SK-N-SH (cell line): ENCODE measurements around the gene TYMS. TPM values are rescaled to one million over a fixed set of nuclear protein-coding genes. Genes with fewer than 3 reads are reported as not detected.
"Not testable (repeated sequence)": the region's sequence is repeated elsewhere in the genome, so short reads cannot be mapped to it uniquely, and the experiment has no call there.

ENCODE experiments used
- CTCF ChIA-PET: fragments of 300-600, 350-600 bp; formaldehyde crosslinking; extraction: SDS; loops from one replicate; lab custom pipeline; 2021; lab: Yijun Ruan, JAX
- POLR2A ChIA-PET: fragments of 350-600 bp; sonication (Branson Sonifier 250); formaldehyde crosslinking; extraction: SDS; loops from one replicate; lab custom pipeline; 2020; ENCODE audit warnings: antibody characterized with exemption, inconsistent platforms; lab: Yijun Ruan, JAX
- DNase-seq: peaks from one replicate; pipeline ENCODE4 v3.0.0; 2012
- H2AFZ ChIP-seq: fragments of 200-600 bp; sonication (generic); 2 replicates; pipeline ENCODE4 v1.8.1; 2016; ENCODE audit warnings: antibody characterized with exemption, mild to moderate bottlenecking, low read depth
- H3F3A ChIP-seq: fragments of 200-600 bp; sonication (generic); replicated peaks from 2 replicates; pipeline ENCODE3; 2016; ENCODE audit warnings: antibody characterized with exemption, mild to moderate bottlenecking; ENCODE audit not compliant: insufficient read depth
- H3K27ac ChIP-seq, 2 experiments: fragments of 200-500 bp in 1 of 2; fragments of 200-600 bp in 1 of 2; sonication (Bioruptor generic) in 1 of 2; sonication (generic), shearing (Covaris generic) in 1 of 2; 2 replicates each; pipeline versions ENCODE4 v1.5.1 to v1.6.1; 2014 to 2016; ENCODE audit warnings: low read depth in 2 of 2, inconsistent platforms in 1 of 2, low read length in 1 of 2, mild to moderate bottlenecking in 1 of 2, mixed read lengths in 1 of 2
- H3K27me3 ChIP-seq: fragments of 200-600 bp; sonication (generic), shearing (Covaris generic); 2 replicates; pipeline ENCODE4 v1.6.1; 2016; ENCODE audit warnings: mixed run types; ENCODE audit not compliant: insufficient read depth
- H3K36me3 ChIP-seq, 2 experiments: fragments of 200-500 bp in 1 of 2; fragments of 200-600 bp in 1 of 2; sonication (Bioruptor generic) in 1 of 2; sonication (generic) in 1 of 2; replicated peaks in 1 of 2; 2 replicates each; pipeline versions ENCODE3 to v1.5.1; 2014 to 2016; ENCODE audit warnings: low read length in 1 of 2, mild to moderate bottlenecking in 1 of 2; ENCODE audit not compliant: insufficient read depth in 2 of 2, control insufficient read depth in 1 of 2
- H3K4me1 ChIP-seq, 2 experiments: fragments of 200-500 bp in 1 of 2; fragments of 200-600 bp in 1 of 2; sonication (Bioruptor generic) in 1 of 2; sonication (generic), shearing (Covaris generic) in 1 of 2; 2 replicates each; pipeline versions ENCODE4 v1.5.1 to v1.6.1; 2014 to 2016; ENCODE audit warnings: low read depth in 1 of 2, low read length in 1 of 2, mixed run types in 1 of 2; ENCODE audit not compliant: insufficient read depth in 2 of 2, control insufficient read depth in 1 of 2
- H3K4me2 ChIP-seq: fragments of 200-600 bp; sonication (generic), shearing (Covaris generic); 2 replicates; pipeline ENCODE4 v1.6.1; 2017; ENCODE audit warnings: mixed run types
- H3K4me3 ChIP-seq, 2 experiments: fragments of 200-500 bp in 1 of 2; fragments of 200-600 bp in 1 of 2; sonication (Bioruptor generic) in 1 of 2; sonication (generic), shearing (Covaris generic) in 1 of 2; 2 replicates each; pipeline versions ENCODE4 v1.5.1 to v1.8.1; 2014 to 2016; ENCODE audit warnings: low read depth in 2 of 2, inconsistent platforms in 1 of 2, low read length in 1 of 2, mild to moderate bottlenecking in 1 of 2, mixed read lengths in 1 of 2, moderate library complexity in 1 of 2
- H3K79me2 ChIP-seq: fragments of 200-600 bp; sonication (generic); 2 replicates; pipeline ENCODE4 v1.8.1; 2017; ENCODE audit warnings: mild to moderate bottlenecking; ENCODE audit not compliant: insufficient read depth
- H3K9ac ChIP-seq: fragments of 200-600 bp; sonication (generic); 2 replicates; pipeline ENCODE4 v1.6.1; 2017; ENCODE audit warnings: mixed run types
- H3K9me2 ChIP-seq: fragments of 200-600 bp; sonication (generic); 2 replicates; pipeline ENCODE4 v1.6.1; 2017; ENCODE audit warnings: mixed run types
- H3K9me3 ChIP-seq: fragments of 200-600 bp; sonication (generic); 2 replicates; pipeline ENCODE4 v1.6.1; 2017; ENCODE audit warnings: mixed run types, mild to moderate bottlenecking, moderate library complexity
- H4K20me1 ChIP-seq: fragments of 200-600 bp; sonication (generic); 2 replicates; pipeline ENCODE4 v1.6.1; 2017; ENCODE audit warnings: mild to moderate bottlenecking, mixed run types; ENCODE audit not compliant: insufficient read depth
- CHD2 ChIP-seq: fragments of 150-350 bp; IDR thresholded peaks from 2 replicates; pipeline ENCODE4 v1.6.1; 2018; ENCODE audit warnings: low read length; ENCODE audit not compliant: partially characterized antibody
- EP300 ChIP-seq, 2 experiments: IDR thresholded peaks; 2 replicates each; pipeline versions ENCODE4 v1.4.0 to v1.6.1; 2012; ENCODE audit warnings: borderline replicate concordance in 1 of 2, low read depth in 1 of 2, low read length in 1 of 2
- EZH2phosphoT487 ChIP-seq: fragments of 200-600 bp; sonication (generic); IDR thresholded peaks from 2 replicates; pipeline ENCODE4 v1.6.1; 2017; ENCODE audit warnings: low read depth, mixed run types, mild to moderate bottlenecking, antibody characterized with exemption, moderate library complexity, borderline replicate concordance
- FOXM1 ChIP-seq: IDR thresholded peaks from 2 replicates; pipeline ENCODE4 v1.4.0; 2012; ENCODE audit warnings: low read depth, mild to moderate bottlenecking
- GABPA ChIP-seq: IDR thresholded peaks from 2 replicates; pipeline ENCODE4 v1.4.0; 2012; ENCODE audit warnings: low read depth, mild to moderate bottlenecking
- MXI1 ChIP-seq: IDR thresholded peaks from 2 replicates; pipeline ENCODE4 v1.6.1; 2012; ENCODE audit warnings: mild to moderate bottlenecking, low read depth, low read length, improper control_type of control experiment
- RFX5 ChIP-seq: IDR thresholded peaks from 2 replicates; pipeline ENCODE4 v1.6.1; 2012; ENCODE audit warnings: mild to moderate bottlenecking, improper control_type of control experiment, low read length
- RXRA ChIP-seq: IDR thresholded peaks from 2 replicates; pipeline ENCODE4 v1.4.0; 2012; ENCODE audit warnings: low read depth, mild to moderate bottlenecking, borderline replicate concordance
- TAF1 ChIP-seq: IDR thresholded peaks from 2 replicates; pipeline ENCODE4 v1.6.1; 2012; ENCODE audit warnings: low read depth, mild to moderate bottlenecking, low read length, moderate library complexity, borderline replicate concordance
- TCF12 ChIP-seq: IDR thresholded peaks from 2 replicates; pipeline ENCODE4 v1.4.0; 2012
- TEAD4 ChIP-seq: IDR thresholded peaks from 2 replicates; pipeline ENCODE4 v1.4.0; 2012; ENCODE audit warnings: mild to moderate bottlenecking, borderline replicate concordance; ENCODE audit not compliant: insufficient read depth
- YY1 ChIP-seq: IDR thresholded peaks from 2 replicates; pipeline ENCODE4 v1.4.0; 2012; ENCODE audit warnings: low read depth, mild to moderate bottlenecking
- WGBS: methylation state at CpG from one replicate; pipeline ENCODE4 v1.1.6; 2017; ENCODE audit warnings: low lambda C conversion rate; 5-methylcytosine and 5-hydroxymethylcytosine counted together
- polyA plus RNA-seq, 3 experiments: library from polyadenylated mRNA; depleted of rRNA; stranded (reverse); fragments of >200 nt; gene quantifications; 2 replicates each; pipeline ENCODE4 v1.2.3, GENCODE V29; 2012
- TF ChIP-seq, protein P1 (sequence below): IDR thresholded peaks from 2 replicates; pipeline ENCODE4 v1.4.0; 2012; ENCODE audit warnings: low read depth
- TF ChIP-seq, protein P2 (sequence below): IDR thresholded peaks from 2 replicates; pipeline ENCODE4 v1.6.1; 2012; ENCODE audit warnings: mild to moderate bottlenecking, low read depth, low read length, moderate library complexity
- TF ChIP-seq, protein P3 (sequence below): IDR thresholded peaks from 2 replicates; pipeline ENCODE4; 2012
- TF ChIP-seq, protein P4 (sequence below): IDR thresholded peaks from 2 replicates; pipeline ENCODE4 v1.4.0; 2012; ENCODE audit warnings: low read depth, borderline replicate concordance
- TF ChIP-seq, protein P5 (sequence below): fragments of 150-350 bp; IDR thresholded peaks from 2 replicates; pipeline ENCODE4 v1.6.1; 2016; ENCODE audit warnings: mild to moderate bottlenecking, low read depth, low read length

TYMS gene
- polyA plus RNA-seq, 1 of the 3 experiments (the other 2 are of a cell fraction) = 101 TPM

DNA sequence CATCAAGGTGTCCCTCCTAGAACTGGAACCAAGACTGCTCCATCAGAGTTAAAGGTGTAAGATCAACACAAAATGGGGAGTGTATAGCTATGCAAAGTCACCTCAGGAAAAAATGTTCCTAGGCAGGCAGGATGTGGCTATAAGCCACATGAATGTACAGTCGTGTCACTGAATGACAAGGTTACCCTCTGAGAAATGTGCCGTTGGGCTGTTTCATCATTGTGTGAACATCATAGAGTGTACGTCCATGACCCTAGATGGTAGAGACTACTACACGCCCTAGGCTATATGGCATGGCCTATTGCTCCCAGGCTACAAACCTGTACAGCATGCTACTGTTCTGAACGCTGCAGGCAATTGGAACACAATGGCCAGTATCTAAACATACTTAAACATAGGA is 24.5 kb downstream of the TYMS start:
- H3K79me2 ChIP-seq = no peaks in the 10 kb centered on the region
- no peaks in the 10 kb centered on the region for H4K20me1 ChIP-seq
- no peak overlapping the region for H3K9ac ChIP-seq
- H3K4me1 ChIP-seq = no peaks in the 10 kb centered on the region
- H3K36me3 ChIP-seq = peaks cover 0 to 15% of the 10 kb centered on the region in 2 experiments
- no peaks in the 10 kb centered on the region for H3F3A ChIP-seq
- H3K4me2 ChIP-seq = no peak overlapping the region
- CTCF ChIA-PET = no interaction called here
- 97% methylated on average over 3 of the region's 5 CpGs for WGBS
- no peak overlapping the region for H3K4me3 ChIP-seq
- H3K27me3 ChIP-seq = no peaks in the 10 kb centered on the region
- H3K9me3 ChIP-seq = no peaks in the 10 kb centered on the region
- POLR2A ChIA-PET = no interaction called here
- no peak for TF ChIP-seq TAF1
- TF ChIP-seq, protein P1, sequence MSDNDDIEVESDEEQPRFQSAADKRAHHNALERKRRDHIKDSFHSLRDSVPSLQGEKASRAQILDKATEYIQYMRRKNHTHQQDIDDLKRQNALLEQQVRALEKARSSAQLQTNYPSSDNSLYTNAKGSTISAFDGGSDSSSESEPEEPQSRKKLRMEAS = no peak
- no peak for TF ChIP-seq RXRA
- TF ChIP-seq TCF12 = no peak
- TF ChIP-seq, protein P2, sequence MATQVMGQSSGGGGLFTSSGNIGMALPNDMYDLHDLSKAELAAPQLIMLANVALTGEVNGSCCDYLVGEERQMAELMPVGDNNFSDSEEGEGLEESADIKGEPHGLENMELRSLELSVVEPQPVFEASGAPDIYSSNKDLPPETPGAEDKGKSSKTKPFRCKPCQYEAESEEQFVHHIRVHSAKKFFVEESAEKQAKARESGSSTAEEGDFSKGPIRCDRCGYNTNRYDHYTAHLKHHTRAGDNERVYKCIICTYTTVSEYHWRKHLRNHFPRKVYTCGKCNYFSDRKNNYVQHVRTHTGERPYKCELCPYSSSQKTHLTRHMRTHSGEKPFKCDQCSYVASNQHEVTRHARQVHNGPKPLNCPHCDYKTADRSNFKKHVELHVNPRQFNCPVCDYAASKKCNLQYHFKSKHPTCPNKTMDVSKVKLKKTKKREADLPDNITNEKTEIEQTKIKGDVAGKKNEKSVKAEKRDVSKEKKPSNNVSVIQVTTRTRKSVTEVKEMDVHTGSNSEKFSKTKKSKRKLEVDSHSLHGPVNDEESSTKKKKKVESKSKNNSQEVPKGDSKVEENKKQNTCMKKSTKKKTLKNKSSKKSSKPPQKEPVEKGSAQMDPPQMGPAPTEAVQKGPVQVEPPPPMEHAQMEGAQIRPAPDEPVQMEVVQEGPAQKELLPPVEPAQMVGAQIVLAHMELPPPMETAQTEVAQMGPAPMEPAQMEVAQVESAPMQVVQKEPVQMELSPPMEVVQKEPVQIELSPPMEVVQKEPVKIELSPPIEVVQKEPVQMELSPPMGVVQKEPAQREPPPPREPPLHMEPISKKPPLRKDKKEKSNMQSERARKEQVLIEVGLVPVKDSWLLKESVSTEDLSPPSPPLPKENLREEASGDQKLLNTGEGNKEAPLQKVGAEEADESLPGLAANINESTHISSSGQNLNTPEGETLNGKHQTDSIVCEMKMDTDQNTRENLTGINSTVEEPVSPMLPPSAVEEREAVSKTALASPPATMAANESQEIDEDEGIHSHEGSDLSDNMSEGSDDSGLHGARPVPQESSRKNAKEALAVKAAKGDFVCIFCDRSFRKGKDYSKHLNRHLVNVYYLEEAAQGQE = no peak
- TF ChIP-seq GABPA = no peak
- no peak for TF ChIP-seq YY1
- TF ChIP-seq EZH2phosphoT487 = no peak
- TF ChIP-seq MXI1 = no peak
- TF ChIP-seq, protein P3, sequence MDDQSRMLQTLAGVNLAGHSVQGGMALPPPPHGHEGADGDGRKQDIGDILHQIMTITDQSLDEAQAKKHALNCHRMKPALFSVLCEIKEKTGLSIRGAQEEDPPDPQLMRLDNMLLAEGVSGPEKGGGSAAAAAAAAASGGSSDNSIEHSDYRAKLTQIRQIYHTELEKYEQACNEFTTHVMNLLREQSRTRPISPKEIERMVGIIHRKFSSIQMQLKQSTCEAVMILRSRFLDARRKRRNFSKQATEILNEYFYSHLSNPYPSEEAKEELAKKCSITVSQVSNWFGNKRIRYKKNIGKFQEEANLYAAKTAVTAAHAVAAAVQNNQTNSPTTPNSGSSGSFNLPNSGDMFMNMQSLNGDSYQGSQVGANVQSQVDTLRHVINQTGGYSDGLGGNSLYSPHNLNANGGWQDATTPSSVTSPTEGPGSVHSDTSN = no peak
- no peak for TF ChIP-seq CHD2
- TF ChIP-seq RFX5 = no peak
- TF ChIP-seq EP300 (IDR thresholded peaks at IDR 0.05; ENCODE audit: borderline replicate concordance in 1 of 2, low read depth in 1 of 2, low read length in 1 of 2) = no peak
- TF ChIP-seq, protein P4, sequence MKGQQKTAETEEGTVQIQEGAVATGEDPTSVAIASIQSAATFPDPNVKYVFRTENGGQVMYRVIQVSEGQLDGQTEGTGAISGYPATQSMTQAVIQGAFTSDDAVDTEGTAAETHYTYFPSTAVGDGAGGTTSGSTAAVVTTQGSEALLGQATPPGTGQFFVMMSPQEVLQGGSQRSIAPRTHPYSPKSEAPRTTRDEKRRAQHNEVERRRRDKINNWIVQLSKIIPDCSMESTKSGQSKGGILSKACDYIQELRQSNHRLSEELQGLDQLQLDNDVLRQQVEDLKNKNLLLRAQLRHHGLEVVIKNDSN = no peak
- TF ChIP-seq TEAD4 = no peak
- TF ChIP-seq, protein P5, sequence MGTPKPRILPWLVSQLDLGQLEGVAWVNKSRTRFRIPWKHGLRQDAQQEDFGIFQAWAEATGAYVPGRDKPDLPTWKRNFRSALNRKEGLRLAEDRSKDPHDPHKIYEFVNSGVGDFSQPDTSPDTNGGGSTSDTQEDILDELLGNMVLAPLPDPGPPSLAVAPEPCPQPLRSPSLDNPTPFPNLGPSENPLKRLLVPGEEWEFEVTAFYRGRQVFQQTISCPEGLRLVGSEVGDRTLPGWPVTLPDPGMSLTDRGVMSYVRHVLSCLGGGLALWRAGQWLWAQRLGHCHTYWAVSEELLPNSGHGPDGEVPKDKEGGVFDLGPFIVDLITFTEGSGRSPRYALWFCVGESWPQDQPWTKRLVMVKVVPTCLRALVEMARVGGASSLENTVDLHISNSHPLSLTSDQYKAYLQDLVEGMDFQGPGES = no peak
- no peak for TF ChIP-seq FOXM1
- TF ChIP-seq, all 33 proteins: peak for 0
- Histone ChIP-seq H3K9me2 (no peaks in the 10 kb centered on the region), H2AFZ (no peak overlapping the region), H3K27ac (no peak overlapping the region)
- no peak for DNase-seq

DNA sequence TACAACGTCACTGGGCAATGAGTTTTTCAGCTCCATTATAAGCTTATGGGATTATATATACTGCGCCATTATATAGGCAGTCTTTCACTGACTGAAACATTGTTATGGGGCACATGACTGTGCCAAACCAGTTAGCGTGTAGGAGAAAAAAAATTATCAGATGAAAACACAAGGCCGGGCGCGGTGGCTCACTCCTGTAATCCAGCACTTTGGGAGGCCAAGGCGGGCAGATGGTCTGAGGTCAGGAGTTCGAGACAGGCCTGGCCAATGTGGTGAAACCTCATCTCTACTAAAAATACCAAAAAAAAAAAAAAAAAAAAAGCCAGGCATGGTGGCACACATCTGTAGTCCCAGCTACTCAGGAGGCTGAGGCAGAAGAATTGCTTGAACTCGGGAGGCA is 25.0 kb downstream of the TYMS start:
- H3K9me3 ChIP-seq, DNase-seq, H3K4me1 ChIP-seq, H3F3A ChIP-seq, H3K4me2 ChIP-seq, POLR2A ChIA-PET, H3K27ac ChIP-seq, H3K9ac ChIP-seq, H3K9me2 ChIP-seq, H3K4me3 ChIP-seq, H2AFZ ChIP-seq, H4K20me1 ChIP-seq, H3K79me2 ChIP-seq, H3K27me3 ChIP-seq: not testable (repeated sequence)
- 96% methylated on average over 9 of the region's 9 CpGs for WGBS
- H3K36me3 ChIP-seq = peaks cover 0 to 15% of the 10 kb centered on the region in 2 experiments
- CTCF ChIA-PET = interaction anchor here (1.3 kb wide), 1 partner anchor 11 kb away, joined by 4 read pairs; no protein-coding TSS in a partner anchor
